IPS-NIHi7 (cell line): ENCODE measurements around the gene LETM1.

ENCODE experiments used
- DNase-seq: peaks from one replicate; pipeline ENCODE4 v3.0.0; 2012; ENCODE audit warnings: mixed read lengths; ENCODE audit errors: extremely low spot score

Gene LETM1

DNA sequence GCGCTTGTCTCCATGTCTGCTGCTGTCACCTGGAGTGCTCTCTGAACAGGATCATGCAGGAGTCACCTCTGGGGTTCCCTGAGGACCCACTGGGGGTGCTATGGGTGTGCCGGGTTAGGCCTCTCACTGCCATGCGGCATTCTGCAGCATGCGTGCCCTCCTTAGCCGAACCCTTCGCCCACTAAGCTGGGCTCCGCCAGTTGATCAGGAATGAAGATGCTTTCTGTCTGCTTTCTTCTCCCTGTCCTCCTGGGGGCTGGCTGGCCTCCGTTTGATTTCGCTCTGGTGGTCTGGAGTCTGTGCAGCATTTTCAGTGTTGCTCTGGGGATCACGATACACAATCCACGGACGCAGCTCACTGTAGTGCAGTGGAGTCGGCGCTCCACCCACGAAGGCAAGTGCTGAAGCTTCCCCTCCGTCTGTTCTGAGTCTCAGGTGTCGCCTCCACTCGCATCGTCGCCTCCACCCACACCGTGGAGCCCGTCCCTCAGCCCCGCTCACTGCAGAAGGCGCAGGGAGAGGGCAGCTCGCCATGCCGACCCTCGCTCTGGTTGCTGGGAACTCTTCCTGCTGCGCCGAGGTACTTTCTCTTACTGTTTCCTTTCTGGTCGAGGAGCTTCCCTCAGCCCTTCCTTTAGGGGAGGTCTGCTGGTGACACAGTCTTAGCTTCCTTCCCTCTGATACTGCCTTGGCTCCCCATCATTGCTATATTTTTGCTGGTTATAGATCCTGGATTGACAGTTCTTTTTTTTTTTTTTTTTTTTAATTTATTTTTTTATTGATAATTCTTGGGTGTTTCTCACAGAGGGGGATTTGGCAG, 29.2 kb downstream of the LETM1 start:
- DNase-seq, result no peak

DNA sequence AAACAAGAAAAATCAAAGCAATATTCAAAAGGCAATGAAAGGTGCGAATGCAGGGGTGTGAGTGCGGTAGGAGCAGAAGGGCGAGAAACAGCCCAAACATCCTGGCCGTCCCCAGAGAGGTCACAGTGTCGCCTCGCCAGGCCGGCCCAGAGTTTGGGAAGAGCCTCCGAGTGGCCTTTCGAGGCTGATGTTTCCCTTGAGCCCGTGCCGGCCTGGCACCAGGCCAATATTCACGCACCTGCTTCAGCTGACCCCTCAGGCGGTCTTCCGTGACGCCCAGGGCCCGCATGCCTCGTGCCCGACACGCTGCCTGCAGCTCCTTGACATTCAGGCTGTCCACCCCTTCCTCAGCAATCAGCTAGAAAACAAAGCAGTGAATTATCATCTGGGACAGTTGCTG, 30.6 kb downstream of the LETM1 start:
- no peak for DNase-seq

DNA sequence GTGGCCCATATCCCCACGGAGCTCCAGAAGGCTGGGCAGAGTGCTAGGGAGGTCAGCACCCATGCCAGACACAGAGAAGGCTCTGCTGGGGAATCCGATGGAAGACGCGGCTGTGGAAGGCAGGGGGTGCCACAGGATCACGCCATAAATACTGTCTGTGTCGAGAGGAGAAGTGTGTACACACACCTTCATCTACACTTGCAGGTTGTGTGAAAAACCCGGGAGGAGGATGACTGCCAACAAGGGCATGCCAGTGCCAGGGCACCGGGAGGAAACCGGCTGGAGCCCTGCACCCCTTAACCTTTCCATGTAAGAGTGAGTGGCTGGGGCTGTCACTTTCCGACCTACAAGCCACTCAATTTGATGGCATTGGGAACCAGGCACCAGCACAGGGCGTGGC, 31.2 kb downstream of the LETM1 start:
- DNase-seq, result no peak

DNA sequence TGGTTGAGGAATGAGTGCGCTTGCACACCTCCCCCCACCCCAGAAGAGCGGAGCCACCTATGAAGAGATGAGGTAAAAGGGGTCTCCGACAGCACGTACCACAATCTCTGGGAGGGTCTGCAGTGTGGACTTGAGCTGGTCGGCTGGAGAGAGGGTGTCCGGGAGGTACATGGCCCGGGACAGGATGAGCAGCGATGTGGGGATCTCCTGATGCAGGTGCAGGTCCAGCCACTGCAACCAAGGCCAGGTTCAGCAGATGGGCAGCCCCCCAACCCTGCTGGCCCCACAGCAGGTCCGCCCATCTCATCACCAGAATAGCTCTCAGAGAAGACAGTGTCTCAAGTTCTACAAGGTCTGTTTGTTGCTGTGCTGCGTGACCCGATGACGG, 32.4 kb downstream of the LETM1 start:
- no peak for DNase-seq

DNA sequence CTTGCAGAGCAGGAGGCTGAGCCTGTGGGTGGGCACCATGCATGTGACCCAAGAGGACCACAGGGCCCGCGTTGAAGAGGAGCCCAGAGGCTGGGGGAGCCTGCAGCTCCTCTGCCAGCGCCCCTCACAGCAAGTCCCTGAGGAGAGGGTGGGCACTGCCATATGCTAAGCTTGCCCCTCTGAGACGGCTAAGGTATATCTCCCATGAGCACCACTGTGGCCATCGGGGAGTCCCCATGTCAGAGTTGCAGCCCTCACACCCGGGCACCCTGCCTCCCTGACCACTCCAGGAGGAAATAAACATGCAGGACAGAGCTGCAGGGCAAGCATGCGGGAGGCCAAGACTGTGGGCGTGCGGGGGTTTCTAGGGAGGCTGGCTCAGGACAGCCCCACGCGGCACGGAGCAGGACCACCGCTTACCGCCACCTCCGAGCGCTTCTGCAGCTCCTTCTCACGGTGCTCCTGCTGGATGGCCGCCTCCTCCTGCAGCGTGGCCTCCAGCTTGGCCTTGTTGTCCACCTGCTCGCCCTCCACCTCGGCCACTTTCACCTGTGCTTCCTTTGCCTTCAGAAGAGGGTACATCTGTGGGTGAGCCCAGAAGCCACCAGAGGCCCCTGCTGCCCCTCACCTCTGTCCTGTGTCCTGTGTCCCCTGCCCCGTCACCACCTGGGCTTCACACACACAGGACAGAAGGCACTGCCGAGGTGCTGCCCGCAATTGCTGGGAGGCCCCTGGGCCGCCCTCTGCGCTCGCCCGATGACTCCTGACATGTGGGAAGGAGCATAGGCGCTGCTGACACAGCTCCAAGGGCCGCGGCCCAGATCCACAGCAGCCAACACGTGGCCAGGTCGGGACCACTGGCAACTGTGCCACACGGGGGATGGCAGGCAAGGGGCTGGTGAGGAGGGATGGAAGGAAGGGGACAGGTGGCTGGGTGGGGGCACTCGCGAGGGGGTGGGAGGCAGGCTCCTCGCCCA, 33.1 kb downstream of the LETM1 start:
- DNase-seq, result no peak

DNA sequence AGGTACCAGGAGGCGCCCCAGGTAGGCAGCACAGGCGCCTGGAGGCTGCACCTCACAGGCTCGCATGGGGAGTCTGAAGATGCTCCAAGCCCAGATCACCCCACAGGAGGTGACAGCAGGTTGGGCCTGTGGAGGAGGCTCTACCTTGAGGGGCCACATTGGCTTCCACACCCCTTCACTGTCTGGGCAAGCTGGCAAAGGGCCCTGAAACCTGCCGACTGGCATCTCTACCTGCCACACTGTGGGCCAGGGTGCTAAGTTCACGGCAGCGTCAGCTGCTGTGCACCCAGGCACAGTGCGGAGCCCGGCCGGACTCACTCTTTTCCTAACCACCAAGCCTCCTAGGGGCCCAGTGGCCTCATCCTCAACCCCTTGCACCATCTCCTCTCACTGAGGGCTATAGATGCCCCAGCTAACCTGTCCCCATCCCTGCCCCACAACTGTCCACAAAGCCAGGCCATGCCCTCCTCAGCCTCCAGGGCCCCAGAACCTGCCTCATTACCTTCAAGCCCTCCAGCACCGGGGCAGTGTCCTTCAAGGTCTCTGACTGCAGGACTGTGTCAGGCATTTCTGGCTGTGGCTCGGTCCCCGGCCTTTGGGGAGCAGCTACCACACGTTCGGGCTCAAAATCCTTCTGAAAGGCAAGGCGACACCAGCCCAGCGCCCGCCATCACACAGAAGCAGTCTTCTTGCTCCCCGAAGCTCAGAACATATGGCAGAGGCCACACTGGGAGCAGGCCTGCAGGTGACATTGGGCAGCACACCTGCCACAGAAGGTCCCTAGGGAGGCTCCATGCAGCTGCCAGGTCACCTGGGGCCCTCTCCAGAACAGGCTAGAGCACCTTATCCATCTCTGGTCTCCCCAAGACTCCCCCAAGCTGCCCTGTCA, 34.0 kb downstream of the LETM1 start:
- no peak for DNase-seq

DNA sequence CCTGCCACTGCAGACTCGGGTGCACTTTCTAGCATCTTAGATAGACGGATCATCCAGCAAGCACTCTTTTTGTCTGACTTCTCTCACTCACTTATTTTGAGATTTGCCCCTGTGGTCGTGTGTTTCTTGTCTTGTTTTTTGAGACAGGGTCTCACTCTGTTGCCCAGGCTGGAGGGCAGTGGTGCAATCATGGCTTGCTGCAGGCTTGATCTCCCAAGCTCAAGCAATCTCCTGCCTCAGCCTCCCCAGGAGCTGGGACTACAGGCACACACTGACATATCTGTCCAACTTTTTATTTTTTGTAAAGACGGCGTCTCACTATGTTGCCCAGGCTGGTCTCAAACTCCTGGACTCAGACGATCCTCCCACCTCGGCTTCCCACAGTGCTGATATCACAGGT, 36.1 kb downstream of the LETM1 start:
- no peak for DNase-seq

DNA sequence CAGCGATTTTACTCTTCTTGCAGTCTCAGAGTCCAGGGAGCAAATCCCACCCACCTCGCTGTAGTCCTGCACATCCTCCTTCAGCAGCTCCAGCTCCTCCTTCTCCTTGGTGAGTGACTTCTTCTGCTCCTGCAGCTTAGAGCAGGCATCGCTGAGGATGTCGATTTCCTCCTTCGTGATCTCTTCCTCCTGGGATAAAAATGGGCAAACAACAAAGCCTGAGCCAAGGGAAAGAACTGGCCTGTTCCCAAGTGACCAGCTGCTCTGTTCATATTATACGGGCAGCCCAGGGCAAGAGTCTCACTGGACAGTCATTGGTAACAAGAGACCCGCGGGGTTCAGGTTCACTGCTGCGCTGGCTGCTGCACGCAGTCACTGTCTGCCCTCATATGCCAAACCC, 36.7 kb downstream of the LETM1 start:
- no peak for DNase-seq

DNA sequence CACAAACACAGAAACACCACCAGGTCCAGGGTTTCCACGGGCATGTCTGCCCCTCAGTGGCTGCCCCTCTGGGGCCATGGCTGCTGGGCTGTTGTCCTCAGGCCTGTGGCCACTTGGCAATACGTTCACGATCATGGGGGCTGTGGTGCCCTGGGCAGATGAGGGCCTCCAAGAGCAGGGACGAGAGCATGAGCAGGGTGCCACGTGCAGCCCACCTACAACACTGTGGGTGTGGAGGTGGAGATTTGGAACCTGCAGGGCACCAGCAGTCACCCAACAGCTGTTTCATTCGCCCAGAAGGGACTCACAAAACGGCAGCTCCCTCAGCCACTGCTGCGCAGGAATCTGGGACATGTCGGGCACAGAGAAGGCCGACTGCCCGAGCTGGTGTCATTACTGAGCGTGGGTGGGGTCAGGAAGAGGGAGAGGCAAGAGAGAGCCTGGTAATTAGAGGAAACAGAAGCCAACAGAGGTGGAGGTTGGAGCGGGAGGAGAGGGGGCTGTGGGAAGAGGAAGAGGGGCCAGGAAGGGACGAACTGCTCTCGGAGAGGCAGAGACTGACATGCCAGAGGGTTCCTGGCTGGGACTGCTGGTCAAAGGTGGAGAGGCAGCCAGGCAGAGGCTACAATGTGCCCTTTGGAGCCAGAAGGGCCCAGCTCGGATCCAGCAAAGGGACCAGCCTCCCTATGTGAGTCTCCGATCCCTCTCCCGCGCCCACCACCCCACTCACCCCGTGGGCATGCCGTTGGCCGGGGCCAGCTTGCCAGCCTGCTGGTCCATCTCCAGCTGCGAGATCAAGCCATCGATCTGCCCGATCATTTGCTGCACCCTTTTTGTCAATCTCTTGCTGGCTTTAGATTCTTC, 39.7 kb downstream of the LETM1 start:
- no peak for DNase-seq

DNA sequence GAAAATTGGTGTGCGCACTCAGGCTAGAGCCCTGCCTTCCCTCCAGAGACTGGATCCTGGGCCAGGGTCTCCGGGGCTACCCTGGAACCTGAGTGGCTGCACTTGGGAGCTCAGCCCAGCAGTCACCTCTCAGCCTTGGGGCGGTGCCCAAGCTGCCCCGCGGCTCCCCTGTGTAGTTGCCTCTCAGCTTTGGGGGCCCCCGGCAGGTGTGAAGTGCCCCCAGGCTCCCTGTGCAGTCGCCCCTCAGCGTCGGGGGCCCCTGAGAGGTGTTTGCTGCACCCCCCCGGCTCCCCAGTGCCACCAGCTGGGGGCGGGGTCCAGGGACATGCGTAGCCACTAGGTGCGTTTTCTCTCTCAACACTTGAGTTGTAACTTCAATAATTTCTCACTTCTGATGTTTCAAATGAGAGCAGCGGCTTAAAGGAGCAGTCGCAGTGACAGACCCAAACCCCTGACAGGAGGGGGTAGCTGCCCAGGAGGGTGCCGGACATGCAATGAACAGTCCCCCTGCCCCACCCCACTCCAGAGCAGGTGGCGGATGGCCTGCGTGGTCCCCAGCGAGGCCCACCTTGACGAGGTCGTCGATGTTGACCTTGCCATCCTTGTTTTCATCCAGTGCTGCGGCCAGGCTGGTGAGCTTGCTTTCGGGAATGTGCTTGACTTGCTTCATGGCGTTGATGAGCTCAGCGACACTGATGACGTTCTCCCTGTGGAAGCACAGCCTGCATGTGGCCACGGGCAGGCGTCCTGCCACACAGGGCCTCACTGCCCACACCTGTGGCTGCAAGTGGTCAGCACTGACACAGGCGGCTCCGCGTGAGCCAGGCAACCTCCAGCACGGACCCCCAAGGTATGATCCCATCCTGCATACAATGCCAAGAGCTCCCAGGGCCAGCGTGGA, 40.6 kb downstream of the LETM1 start:
- DNase-seq, result no peak

DNA sequence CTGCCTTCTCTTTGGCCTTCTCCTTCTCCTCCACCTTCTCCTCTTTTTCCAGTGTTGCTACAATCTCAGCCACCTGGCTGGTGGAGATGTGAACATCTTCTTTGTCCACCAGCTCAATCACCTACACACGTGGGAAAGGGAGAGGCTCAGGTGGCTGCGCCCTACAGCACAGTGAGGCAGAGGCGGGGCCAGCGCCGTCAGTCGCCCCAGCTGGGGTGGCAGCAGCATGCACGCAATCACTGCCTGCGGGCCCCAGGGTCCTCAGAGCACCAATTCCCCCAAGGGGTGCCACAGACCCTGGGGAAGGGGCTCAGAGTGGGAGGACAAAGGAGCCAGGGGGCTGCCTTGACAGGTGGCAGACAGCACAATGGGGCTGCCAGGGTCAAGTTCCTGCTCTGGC, 41.5 kb downstream of the LETM1 start:
- DNase-seq, result no peak

DNA sequence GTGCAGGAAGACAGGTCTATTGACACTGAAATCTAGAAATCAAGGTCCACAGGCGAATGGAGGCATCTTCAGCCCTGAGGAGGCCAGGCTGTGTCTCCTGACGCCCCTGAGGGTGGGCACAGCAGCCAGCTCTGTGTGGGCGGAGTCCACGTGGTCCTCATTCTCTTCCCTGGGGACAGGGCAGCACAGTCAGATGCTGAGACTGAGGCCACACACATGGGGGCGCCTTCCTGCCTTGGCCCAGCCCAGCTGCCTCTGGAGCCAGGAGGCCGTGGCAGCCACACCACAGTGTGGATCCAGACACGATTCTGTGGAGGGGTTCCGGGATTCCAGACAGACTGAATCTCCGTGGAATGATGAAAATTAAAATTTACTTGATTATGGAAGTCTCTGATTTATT, 42.0 kb downstream of the LETM1 start:
- no peak for DNase-seq

DNA sequence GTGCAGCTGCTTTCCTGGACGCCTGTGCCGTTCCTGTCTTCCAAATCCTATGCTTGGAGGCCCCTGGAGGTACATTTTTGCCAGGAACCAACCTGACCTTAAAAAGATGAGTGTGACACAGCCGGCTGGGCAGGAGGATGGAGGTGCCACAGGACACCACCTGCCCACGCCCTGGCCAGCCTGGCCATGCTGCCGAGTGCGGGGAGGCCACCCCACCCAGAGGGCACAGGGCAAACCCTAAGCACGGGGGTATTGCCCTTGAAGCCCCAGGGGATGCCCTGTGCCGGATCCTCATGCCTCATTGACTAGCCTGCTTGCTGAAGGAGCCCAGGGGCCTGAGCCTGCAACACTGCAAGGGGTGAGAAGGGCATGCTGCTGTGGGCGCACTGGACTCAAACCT, 42.7 kb downstream of the LETM1 start:
- no peak for DNase-seq

DNA sequence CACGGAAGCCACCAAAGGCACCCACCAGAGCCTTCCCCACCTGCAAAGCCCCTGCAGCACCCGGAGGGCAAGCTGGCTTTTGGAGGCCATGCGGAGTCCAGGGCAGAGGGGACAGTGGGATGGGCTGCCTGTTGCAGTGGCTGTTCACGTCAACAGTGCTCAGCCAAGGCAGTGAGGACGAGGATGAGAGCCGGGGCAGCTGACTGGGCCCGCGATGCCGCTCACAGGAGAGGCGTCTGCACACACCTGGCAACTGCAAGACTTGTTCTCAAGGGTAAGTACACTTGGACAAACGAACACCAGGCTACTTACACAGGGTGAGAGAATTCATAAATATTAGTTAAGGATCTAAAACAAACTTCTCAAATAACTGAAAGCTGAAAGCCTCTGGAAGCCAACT, 43.2 kb downstream of the LETM1 start:
- DNase-seq, result no peak

DNA sequence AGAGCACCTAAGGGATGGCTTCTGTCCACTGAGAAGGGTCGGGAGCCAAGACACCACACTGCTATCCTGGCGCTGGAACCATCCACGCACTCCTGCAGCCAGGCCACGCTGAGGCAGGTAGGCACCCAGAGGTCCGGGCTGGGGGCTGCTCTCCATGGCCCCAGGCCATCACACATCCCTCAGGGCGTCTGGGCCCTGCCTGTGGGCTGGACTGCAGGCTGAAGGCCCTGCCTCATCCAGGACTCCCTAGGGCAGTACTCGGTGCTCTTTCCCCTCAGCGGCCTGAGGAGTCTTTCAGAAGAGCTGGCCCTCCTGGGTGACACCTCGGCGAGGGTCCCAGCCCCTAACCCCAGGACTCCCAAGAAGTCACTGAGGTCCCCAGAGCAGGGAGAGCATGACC, 45.2 kb downstream of the LETM1 start:
- no peak for DNase-seq

DNA sequence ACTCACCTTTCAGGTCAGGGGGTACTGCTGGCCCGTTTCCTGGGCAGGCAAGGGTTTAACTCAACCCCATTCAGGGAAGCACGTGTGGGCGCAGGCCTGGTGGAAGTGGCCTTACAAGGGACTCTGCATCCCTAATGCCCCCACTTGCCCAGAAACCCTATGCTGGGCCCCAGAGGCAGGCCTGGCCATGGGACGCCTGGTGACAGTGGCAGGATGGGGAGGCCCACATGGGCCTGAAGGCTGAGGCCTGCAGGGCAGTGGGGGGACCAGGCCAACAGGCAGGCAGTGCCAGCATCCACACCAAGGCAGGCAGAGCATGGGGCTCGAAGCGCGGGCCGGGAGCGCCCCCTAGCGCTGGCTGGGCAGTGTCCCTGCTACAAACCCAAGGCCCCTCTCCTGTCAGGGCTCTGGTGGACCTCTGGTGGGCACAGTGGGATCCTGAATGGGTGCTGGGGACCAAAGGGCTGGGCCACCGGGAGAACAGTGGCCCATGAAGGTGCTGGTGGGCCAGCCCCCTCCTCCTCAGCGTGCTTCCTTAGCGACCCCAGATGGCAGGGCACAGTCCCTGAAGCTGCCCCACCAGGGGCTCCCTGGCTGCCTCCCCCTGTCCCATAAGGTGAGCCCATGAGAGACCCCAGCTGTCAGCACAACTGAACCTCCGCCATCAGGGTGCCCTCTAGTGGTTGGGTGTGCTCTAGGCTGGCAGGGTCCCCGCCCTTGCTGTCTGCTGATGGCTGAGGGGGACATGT, 46.0 kb downstream of the LETM1 start:
- peak; percentile 97 for DNase-seq

DNA sequence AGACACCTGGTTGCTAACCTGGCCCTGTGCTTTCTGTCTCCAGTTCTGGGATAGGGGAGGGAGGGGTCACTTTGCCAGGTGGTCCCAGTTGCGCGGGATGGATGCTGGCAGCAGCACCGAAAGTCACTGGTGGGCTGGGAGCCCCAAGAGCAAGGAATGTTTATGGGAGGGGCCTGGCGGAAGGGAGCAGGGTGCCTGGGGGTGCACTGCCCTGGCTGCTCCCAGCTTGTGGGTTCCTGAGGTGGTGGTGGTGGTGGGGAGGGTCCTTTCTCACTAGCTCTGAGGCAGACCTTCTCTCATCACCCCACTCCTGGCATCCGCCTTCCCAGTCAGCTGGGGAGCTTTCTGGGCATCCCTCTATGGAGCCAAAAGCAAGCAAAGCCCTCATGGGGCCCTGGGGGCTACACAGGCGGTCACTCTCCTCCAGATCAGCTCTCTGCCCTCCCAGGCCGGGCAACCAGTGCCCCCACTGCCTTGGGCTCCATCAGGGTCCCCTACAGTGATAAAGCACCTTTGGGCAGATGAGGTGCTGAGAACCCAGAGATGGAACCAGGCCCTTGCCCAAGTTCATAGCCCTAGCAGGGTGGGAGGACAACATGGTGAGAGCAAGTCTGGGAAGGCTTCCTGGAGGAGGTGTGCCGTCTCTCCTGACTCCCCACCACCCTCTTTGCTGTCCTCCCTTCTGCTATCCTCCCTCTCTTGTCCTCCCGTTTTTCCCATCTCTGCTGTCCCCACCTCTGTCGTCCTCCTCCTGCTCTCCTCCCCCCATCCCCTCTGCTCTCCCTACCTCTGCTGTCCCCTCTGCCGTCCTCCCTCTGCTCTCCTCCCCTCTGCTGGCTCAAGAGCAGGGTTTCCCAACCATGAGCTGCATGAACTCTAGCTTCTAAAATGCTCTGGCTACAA, 46.9 kb downstream of the LETM1 start:
- no peak for DNase-seq

DNA sequence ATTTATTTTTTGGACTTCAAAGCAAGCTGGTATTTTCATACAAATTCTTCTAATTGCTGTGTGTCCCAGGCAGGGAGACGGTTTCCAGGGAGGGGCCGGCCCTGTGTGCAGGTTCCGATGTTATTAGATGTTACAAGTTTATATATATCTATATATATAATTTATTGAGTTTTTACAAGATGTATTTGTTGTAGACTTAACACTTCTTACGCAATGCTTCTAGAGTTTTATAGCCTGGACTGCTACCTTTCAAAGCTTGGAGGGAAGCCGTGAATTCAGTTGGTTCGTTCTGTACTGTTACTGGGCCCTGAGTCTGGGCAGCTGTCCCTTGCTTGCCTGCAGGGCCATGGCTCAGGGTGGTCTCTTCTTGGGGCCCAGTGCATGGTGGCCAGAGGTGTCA, 47.6 kb downstream of the LETM1 start:
- DNase-seq, result no peak
